COLO668 (cell line): ENCODE results near the gene SMYD3.

Experiments used
- DNase-seq: peaks from one replicate; lab custom pipeline; 2025; ENCODE audit not compliant: unreplicated experiment; lab: John Stamatoyannopoulos, UW

SMYD3 gene

GRCh38 chr1:246187834-246188372, 319.2 kb downstream of the SMYD3 start:
- DNase-seq = no peak

GRCh38 chr1:246184503-246184902, 322.6 kb downstream of the SMYD3 start:
- DNase-seq = no peak

- DNase-seq = no peak
Measured at GRCh38 chr1:246182149-246182851, 324.8 kb downstream of the SMYD3 start.

- DNase-seq = no peak
Measured at GRCh38 chr1:246181241-246181640, 325.8 kb downstream of the SMYD3 start.

- DNase-seq = no peak
Measured at GRCh38 chr1:246179401-246179800, 327.7 kb downstream of the SMYD3 start.

- DNase-seq = no peak
Measured at GRCh38 chr1:246178717-246179311, 328.3 kb downstream of the SMYD3 start.

- DNase-seq = no peak
Measured at GRCh38 chr1:246176126-246177024, 330.7 kb downstream of the SMYD3 start.

- DNase-seq = no peak
Measured at GRCh38 chr1:246170574-246171261, 336.4 kb downstream of the SMYD3 start.

GRCh38 chr1:246169486-246169885, 337.6 kb downstream of the SMYD3 start:
- no peak for DNase-seq

GRCh38 chr1:246169019-246169418, 338.1 kb downstream of the SMYD3 start:
- no peak for DNase-seq

GRCh38 chr1:246166841-246167240, 340.2 kb downstream of the SMYD3 start:
- peak; percentile 43 for DNase-seq

- DNase-seq = peak; percentile 61
Measured at GRCh38 chr1:246165826-246166709, 341.0 kb downstream of the SMYD3 start.

- DNase-seq = no peak
Measured at GRCh38 chr1:246164764-246165163, 342.3 kb downstream of the SMYD3 start.

GRCh38 chr1:246162560-246162959, 344.5 kb downstream of the SMYD3 start:
- DNase-seq = no peak

GRCh38 chr1:246161626-246162025, 345.5 kb downstream of the SMYD3 start:
- no peak for DNase-seq

- DNase-seq = peak; percentile 90
Measured at GRCh38 chr1:246160905-246161304, 346.2 kb downstream of the SMYD3 start.

GRCh38 chr1:246160374-246160773, 346.7 kb downstream of the SMYD3 start:
- DNase-seq = no peak

GRCh38 chr1:246159279-246160227, 347.5 kb downstream of the SMYD3 start:
- DNase-seq = no peak

GRCh38 chr1:246158131-246158530, 348.9 kb downstream of the SMYD3 start:
- no peak for DNase-seq
